Stimulated activated naive CD8-positive, alpha-beta T cell treated with anti-CD3 and anti-CD28 coated beads, Interleukin-15, amount 100 ng/mL, for 72 hours (primary cell): ENCODE results near the gene ABHD17A.

Experiments used
- ATAC-seq: fragments of 150-1000 bp; cut with Tn5 transposase; 2 replicates; pipeline ENCODE4 v1.10.0; 2021; ENCODE audit warnings: mild to moderate bottlenecking, moderate library complexity
- DNase-seq, 2 donors: peaks; one replicate each; pipeline ENCODE4 v3.0.0; 2021 to 2022
- H3K27ac Mint-ChIP-seq, 2 donors: one replicate each; pipeline ENCODE4 v1.8.0; 2022; ENCODE audit warnings: mild to moderate bottlenecking in 2 of 2, mixed read lengths in 2 of 2, moderate library complexity in 2 of 2
- H3K27me3 Mint-ChIP-seq: one replicate; pipeline ENCODE4 v1.8.0; 2022; ENCODE audit warnings: mixed read lengths
- H3K4me1 Mint-ChIP-seq: one replicate; pipeline ENCODE4 v1.8.0; 2022; ENCODE audit warnings: mild to moderate bottlenecking, mixed read lengths
- H3K4me3 Mint-ChIP-seq, 2 donors: one replicate each; pipeline ENCODE4 v1.8.0; 2022; ENCODE audit warnings: mild to moderate bottlenecking in 2 of 2, mixed read lengths in 2 of 2, moderate library complexity in 1 of 2
- H3K9me3 Mint-ChIP-seq, 2 donors: one replicate each; pipeline ENCODE4 v1.8.0; 2022; ENCODE audit warnings: mixed read lengths in 2 of 2

ABHD17A gene

GRCh38 chr19:1914826-1915341 is 29.6 kb upstream of the ABHD17A start:
- H3K4me3 Mint-ChIP-seq: no peak overlapping the region
- H3K9me3 Mint-ChIP-seq: no peaks in the 10 kb centered on the region
- ATAC-seq (no peak), DNase-seq (no peak)
- H3K27ac Mint-ChIP-seq: no peak overlapping the region
- peaks cover 22% of the 10 kb centered on the region for H3K4me1 Mint-ChIP-seq
- no peaks in the 10 kb centered on the region for H3K27me3 Mint-ChIP-seq

- no peaks in the 10 kb centered on the region for H3K9me3 Mint-ChIP-seq
- DNase-seq (no peak), ATAC-seq (no peak)
- no peaks in the 10 kb centered on the region for H3K27me3 Mint-ChIP-seq
- no peak overlapping the region for H3K4me3 Mint-ChIP-seq
- peaks cover 31% of the 10 kb centered on the region for H3K4me1 Mint-ChIP-seq
- no peak overlapping the region for H3K27ac Mint-ChIP-seq
Measured at GRCh38 chr19:1913781-1914577, 28.7 kb upstream of the ABHD17A start.

DNA sequence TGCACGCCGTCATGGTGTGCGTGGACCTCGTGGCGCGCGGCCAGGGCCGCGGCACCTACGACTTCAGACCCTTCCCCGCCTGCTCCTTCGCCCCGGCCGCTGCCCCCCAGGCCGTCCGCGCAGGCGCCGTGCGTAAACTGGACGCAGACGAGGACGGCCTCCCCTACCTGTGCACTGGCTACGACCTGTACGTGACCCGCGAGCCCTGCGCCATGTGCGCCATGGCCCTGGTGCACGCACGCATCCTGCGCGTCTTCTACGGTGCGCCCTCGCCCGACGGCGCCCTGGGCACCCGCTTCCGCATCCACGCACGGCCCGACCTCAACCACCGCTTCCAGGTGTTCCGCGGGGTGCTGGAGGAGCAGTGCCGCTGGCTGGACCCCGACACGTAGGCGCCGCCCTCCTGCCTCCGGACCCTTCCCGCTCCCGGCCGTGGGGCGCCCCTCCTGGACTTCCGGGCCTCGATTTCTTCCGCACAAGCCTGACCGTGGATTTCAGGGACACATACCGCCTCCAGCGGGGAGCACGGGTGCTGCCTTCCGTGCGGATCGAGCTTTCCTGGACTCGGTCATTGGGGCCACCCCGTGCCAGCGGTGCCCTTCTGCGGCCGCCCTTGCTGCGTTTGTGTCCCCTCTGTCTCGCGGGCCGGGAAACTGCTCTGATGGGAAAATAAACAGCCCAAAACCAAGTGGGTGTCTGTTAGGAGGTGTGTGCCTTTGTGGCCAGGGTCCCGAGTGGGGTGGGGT is 27.6 kb upstream of the ABHD17A start:
- Mint-ChIP-seq H3K4me3 (no peak overlapping the region), H3K4me1 (peaks cover 42% of the 10 kb centered on the region), H3K9me3 (no peaks in the 10 kb centered on the region), H3K27ac (no peak overlapping the region), H3K27me3 (no peaks in the 10 kb centered on the region)
- ATAC-seq (peak; percentile 24), DNase-seq (no peak)

DNA sequence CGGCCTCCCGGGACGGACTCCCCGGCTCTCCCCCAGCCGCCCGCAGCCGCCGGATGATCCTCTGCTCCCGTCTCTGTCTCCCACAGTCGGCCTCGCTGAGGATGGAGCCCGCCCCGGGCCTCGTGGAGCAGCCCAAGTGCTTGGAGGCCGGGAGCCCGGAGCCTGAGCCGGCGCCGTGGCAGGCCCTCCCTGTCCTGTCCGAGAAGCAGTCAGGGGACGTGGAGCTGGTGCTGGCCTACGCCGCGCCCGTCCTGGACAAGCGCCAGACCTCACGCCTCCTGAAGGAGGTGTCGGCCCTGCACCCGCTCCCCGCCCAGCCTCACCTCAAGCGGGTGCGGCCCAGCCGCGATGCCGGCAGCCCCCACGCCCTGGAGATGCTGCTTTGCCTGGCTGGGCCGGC is 26.7 kb upstream of the ABHD17A start:
- Mint-ChIP-seq H3K27me3 (no peaks in the 10 kb centered on the region), H3K4me1 (peaks cover 51% of the 10 kb centered on the region), H3K9me3 (no peaks in the 10 kb centered on the region), H3K27ac (no peak overlapping the region), H3K4me3 (no peak overlapping the region)
- ATAC-seq (peak; percentile 8), DNase-seq (no peak)

GRCh38 chr19:1911098-1911497 is 25.8 kb upstream of the ABHD17A start:
- no peak overlapping the region for H3K27ac Mint-ChIP-seq
- DNase-seq: no peak
- no peaks in the 10 kb centered on the region for H3K27me3 Mint-ChIP-seq
- no peaks in the 10 kb centered on the region for H3K9me3 Mint-ChIP-seq
- H3K4me1 Mint-ChIP-seq: peaks cover 58% of the 10 kb centered on the region
- ATAC-seq: no peak
- no peak overlapping the region for H3K4me3 Mint-ChIP-seq

- Mint-ChIP-seq H3K27ac (no peak overlapping the region), H3K9me3 (no peaks in the 10 kb centered on the region), H3K4me1 (peaks cover 65% of the 10 kb centered on the region), H3K27me3 (no peaks in the 10 kb centered on the region), H3K4me3 (peak overlapping the region in 1 of 2 donors; percentile 75)
- ATAC-seq (no peak), DNase-seq (no peak)
Measured at GRCh38 chr19:1910177-1910576, 24.9 kb upstream of the ABHD17A start.

GRCh38 chr19:1909761-1910080 is 24.4 kb upstream of the ABHD17A start:
- Mint-ChIP-seq H3K27me3 (no peaks in the 10 kb centered on the region), H3K27ac (no peak overlapping the region), H3K4me1 (peaks cover 70% of the 10 kb centered on the region), H3K4me3 (peak overlapping the region; percentile 53 to 75), H3K9me3 (no peaks in the 10 kb centered on the region)
- ATAC-seq (no peak), DNase-seq (no peak)

- ATAC-seq: no peak
- peaks cover 74% of the 10 kb centered on the region for H3K4me1 Mint-ChIP-seq
- no peak overlapping the region for H3K27ac Mint-ChIP-seq
Measured at GRCh38 chr19:1908364-1908678, 23.0 kb upstream of the ABHD17A start.

GRCh38 chr19:1907563-1908363 is 22.5 kb upstream of the ABHD17A start:
- no peak for ATAC-seq
- Mint-ChIP-seq H3K27ac (no peak overlapping the region), H3K4me3 (peak overlapping the region in 1 of 2 donors; percentile 12), H3K27me3 (no peaks in the 10 kb centered on the region), H3K9me3 (no peaks in the 10 kb centered on the region), H3K4me1 (peaks cover 75% of the 10 kb centered on the region)
- no peak for DNase-seq

More at GRCh38 chr19:1908364-1908678, 23.0 kb upstream of the ABHD17A start:
- H3K4me3 Mint-ChIP-seq: no peak overlapping the region
- no peaks in the 10 kb centered on the region for H3K9me3 Mint-ChIP-seq
- H3K27me3 Mint-ChIP-seq: no peaks in the 10 kb centered on the region
- no peak for DNase-seq

GRCh38 chr19:1906985-1907562 is 21.8 kb upstream of the ABHD17A start:
- DNase-seq: no peak
- no peaks in the 10 kb centered on the region for H3K27me3 Mint-ChIP-seq
- peaks cover 75% of the 10 kb centered on the region for H3K4me1 Mint-ChIP-seq

GRCh38 chr19:1905863-1906375 is 20.6 kb upstream of the ABHD17A start:
- no peaks in the 10 kb centered on the region for H3K27me3 Mint-ChIP-seq
- peaks cover 75% of the 10 kb centered on the region for H3K4me1 Mint-ChIP-seq
- H3K9me3 Mint-ChIP-seq: no peaks in the 10 kb centered on the region
- no peak for DNase-seq
- H3K4me3 Mint-ChIP-seq: peak overlapping the region; percentile 88 to 93
- no peak for ATAC-seq
- H3K27ac Mint-ChIP-seq: peak overlapping the region; percentile 82 to 89

More at GRCh38 chr19:1906985-1907562, 21.8 kb upstream of the ABHD17A start:
- H3K9me3 Mint-ChIP-seq: no peaks in the 10 kb centered on the region
- peak overlapping the region in 1 of 2 donors; percentile 51 for H3K4me3 Mint-ChIP-seq
- ATAC-seq: no peak
- peak overlapping the region in 1 of 2 donors; percentile 33 for H3K27ac Mint-ChIP-seq

DNA sequence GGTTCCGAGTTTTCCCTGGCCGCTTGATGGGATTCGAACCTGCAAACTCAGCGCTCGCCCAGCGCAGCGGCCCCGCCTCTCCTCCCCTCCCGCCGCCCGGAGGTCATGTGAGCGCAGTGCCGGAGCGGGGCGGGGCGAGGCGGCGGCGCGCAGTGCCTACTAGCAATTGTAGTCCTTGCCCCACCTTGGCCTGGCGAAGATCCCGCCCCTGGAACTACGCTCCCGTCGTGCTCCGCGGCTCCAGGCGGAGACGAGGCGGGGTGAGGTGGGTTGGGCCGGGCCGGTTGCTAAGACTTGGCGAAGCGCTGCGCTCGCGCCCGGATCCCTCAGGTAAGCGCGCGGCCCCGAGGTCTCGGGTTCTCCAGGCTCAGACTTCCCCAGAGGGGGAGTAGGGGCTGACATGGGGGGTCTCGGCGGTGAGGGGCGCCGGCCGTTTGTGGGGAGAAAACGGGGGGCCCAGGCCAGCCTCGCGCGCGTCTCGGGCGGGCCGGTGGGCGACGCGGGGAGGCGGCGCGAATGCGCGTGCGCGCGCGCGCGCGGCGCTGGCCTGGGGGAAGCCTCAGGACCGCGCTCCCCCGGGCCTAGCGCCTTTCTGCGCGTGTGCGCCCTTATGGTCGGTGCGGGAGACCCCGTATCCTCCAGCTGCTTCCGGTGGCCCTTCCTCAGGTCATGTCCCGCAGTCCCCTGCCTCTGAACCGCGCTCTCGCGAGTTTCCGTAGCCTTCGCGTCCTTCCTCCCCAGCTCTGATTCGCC is 20.0 kb upstream of the ABHD17A start, which contains the start of the genes ADAT3 and SCAMP4:
Gene ADAT3 (plus strand): TSS at position 290 of the 753 bp plus-strand sequence. CDS start 6,649 bp downstream, outside the sequence.
Gene SCAMP4 (plus strand): TSS at position 290 of the 753 bp plus-strand sequence. CDS start 9,621 bp downstream, outside the sequence.
- peak; percentile 99 for DNase-seq
- H3K4me3 Mint-ChIP-seq: peak within 1 kb of the TSS; percentile 88 to 93
- peak within 1 kb of the TSS; percentile 89 to 90 for H3K27ac Mint-ChIP-seq
- H3K4me1 Mint-ChIP-seq: peaks cover 72% of the 10 kb centered on the region
- no peaks in the 10 kb centered on the region for H3K27me3 Mint-ChIP-seq
- peak; percentile 96 for ATAC-seq
- H3K9me3 Mint-ChIP-seq: no peaks in the 10 kb centered on the region

DNA sequence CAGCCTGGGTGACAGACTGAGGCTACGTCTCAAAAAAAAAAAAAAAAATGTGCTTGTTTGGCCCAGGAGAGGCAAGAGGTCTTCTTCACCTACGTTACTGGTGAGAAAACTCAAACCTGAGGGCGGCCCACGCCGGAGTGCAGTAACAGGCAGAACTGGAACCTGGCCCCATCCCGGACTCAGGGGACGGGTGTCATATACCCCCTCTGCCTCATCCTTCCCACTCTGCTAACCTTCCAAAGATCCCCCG is 19.5 kb upstream of the ABHD17A start:
- DNase-seq (no peak), ATAC-seq (no peak)
- H3K4me3 Mint-ChIP-seq: peak overlapping the region; percentile 88 to 93
- peak overlapping the region; percentile 69 to 87 for H3K27ac Mint-ChIP-seq
- no peaks in the 10 kb centered on the region for H3K27me3 Mint-ChIP-seq
- no peaks in the 10 kb centered on the region for H3K9me3 Mint-ChIP-seq
- H3K4me1 Mint-ChIP-seq: peaks cover 67% of the 10 kb centered on the region

DNA sequence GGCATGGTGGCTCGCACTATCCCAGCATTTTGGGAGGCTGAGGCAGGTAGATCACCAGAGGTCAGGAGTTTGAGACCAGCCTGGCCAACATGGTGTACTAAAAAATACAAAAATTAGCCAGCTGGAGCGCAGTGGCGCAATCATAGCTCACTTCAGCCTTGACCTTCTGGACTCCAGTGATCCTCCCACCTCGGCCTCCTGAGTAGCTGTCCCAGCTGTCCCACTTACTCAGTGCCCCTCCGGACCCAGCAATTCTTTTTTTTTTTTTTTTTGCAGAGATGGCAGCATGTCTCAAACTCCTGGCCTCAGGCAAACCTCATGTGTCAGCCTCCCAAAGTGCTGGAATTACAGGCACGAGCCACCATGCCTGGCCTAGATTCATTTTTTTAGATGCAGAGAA is 17.6 kb upstream of the ABHD17A start:
- DNase-seq (no peak), ATAC-seq (no peak)
- Mint-ChIP-seq H3K9me3 (no peaks in the 10 kb centered on the region), H3K27me3 (no peaks in the 10 kb centered on the region), H3K4me3 (peak overlapping the region in 1 of 2 donors; percentile 35), H3K27ac (peak overlapping the region in 1 of 2 donors; percentile 63), H3K4me1 (peaks cover 49% of the 10 kb centered on the region)
